Aortic smooth muscle cell (primary cell): ENCODE data around the gene HMGCS2. TPM values are rescaled to one million over a fixed set of nuclear protein-coding genes. Genes with fewer than 3 reads are reported as not detected.

ENCODE experiments used
- total RNA-seq: library from RNA; depleted of rRNA; stranded (reverse); fragments of >200 nt; gene quantifications from 2 replicates; pipeline ENCODE4 v1.2.3, GENCODE V29; 2014

HMGCS2 gene
- not detected in 2 replicates for total RNA-seq

DNA sequence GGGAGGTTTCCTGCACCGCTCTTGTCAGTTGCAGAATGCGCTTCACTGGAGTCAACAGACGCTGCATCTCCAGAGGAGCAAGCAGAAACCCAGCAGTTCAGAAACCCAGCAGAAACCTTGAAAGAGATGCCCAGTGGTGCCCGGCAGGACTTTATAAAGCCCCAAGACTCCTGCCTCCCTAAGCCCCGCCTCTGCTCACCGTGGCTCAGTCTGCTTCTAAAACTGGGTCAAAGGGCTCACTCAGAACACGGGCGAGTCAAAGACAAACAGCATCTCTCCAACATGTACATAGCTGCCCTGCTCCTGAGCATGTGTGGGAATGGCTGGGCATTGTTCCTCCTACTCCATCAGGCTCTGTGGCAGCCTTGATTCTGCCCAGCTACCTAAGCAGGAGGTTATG lies at the start of gene HMGCS2:
TSS of gene HMGCS2 (minus strand) at position 128 of the 400 bp plus-strand sequence. CDS start at position 67, 61 bp downstream.

DNA sequence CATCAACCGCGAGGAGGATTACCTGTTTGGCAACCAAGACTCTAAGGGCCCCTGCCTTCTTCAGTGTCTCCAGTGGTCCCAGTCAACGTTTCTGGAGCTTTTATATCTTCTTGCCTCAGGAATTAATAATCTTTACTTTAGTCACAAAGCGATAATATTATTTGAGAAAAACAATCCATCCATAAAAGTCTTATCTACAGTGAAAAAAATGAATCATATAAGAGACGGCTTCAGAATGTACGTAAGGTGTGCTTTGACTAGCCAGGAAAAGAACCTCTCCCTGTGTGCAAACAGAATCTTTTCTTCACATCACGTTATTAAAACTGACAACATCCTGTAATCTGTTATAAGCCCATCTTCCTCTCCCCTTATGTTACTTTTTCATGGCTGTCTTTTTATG lies 42.7 kb upstream of the HMGCS2 start, which contains the start of gene REG4:
TSS of gene REG4 (minus strand) at position 74 of the 400 bp plus-strand sequence. CDS start 2,691 bp downstream, outside the sequence.

DNA sequence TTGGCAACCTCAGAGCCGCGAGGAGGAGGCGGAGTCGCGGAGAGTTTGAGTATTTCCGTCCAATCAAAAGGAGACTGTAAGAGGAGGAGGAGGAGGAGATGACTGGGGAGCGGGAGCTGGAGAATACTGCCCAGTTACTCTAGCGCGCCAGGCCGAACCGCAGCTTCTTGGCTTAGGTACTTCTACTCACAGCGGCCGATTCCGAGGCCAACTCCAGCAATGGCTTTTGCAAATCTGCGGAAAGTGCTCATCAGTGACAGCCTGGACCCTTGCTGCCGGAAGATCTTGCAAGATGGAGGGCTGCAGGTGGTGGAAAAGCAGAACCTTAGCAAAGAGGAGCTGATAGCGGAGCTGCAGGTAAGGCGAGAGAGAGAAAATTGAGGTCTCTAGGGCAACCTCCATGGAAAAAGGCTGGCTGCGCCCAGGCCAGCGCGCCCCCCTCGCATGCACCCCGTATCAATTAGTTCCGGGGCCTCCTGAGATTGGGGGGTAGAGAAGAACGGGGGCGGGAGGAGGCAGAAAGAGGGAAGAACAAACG lies 56.8 kb downstream of the HMGCS2 start, which contains the start of gene PHGDH:
TSS of gene PHGDH (plus strand) at position 131 of the 538 bp plus-strand sequence. CDS start at position 220, 89 bp downstream.

Other genes with a start within 250 kb of the HMGCS2 start
- gene ZNF697, start 120.6 kb downstream of the HMGCS2 start, total RNA-seq = 5.6 and 9.5 TPM in 2 replicates
- gene PHGDH, start 57.0 kb downstream of the HMGCS2 start, total RNA-seq = 28.5 and 29.3 TPM in 2 replicates
- not detected in 2 replicates for gene REG4, start 42.6 kb upstream of the HMGCS2 start, total RNA-seq
- not detected in 2 replicates for gene ADAM30, start 127.6 kb upstream of the HMGCS2 start, total RNA-seq